GM12878 (cell line): Measurements from ENCODE around the gene GLRA1.
"Not testable (repeated sequence)": the region's sequence is repeated elsewhere in the genome, so short reads cannot be mapped to it uniquely, and the experiment has no call there.

Experiments
- CHD2 ChIP-seq: IDR thresholded peaks from 2 replicates; pipeline ENCODE4 v1.6.1; 2011; ENCODE audit warnings: low read depth, low read length, improper control_type of control experiment, borderline replicate concordance
- EP300 ChIP-seq, 2 experiments: fragments of 150-350 bp in 1 of 2; IDR thresholded peaks; 2 replicates each; pipeline ENCODE4 v1.6.1; 2011 to 2012; ENCODE audit warnings: low read depth in 2 of 2, low read length in 2 of 2, borderline replicate concordance in 1 of 2, improper control_type of control experiment in 1 of 2, inconsistent platforms in 1 of 2; ENCODE audit not compliant: control insufficient read depth in 1 of 2
- FOXM1 ChIP-seq: IDR thresholded peaks from 2 replicates; pipeline ENCODE4 v1.6.1; 2012; ENCODE audit warnings: low read depth, mild to moderate bottlenecking, inconsistent platforms, low read length, moderate library complexity
- NFIC ChIP-seq: IDR thresholded peaks from 2 replicates; pipeline ENCODE4 v1.6.1; 2012; ENCODE audit warnings: low read depth, mild to moderate bottlenecking, inconsistent platforms, low read length, moderate library complexity
- PBX3 ChIP-seq: IDR thresholded peaks from 2 replicates; pipeline ENCODE4 v1.6.1; 2011; ENCODE audit warnings: mild to moderate bottlenecking, low read depth, low read length, moderate library complexity; ENCODE audit not compliant: insufficient replicate concordance
- SP1 ChIP-seq: IDR thresholded peaks from one replicate; pipeline ENCODE4 v1.6.1; 2011; ENCODE audit warnings: low read depth, low read length
- TAF1 ChIP-seq: IDR thresholded peaks from 2 replicates; pipeline ENCODE4 v1.6.1; 2011; ENCODE audit warnings: mild to moderate bottlenecking, low read depth, low read length, borderline replicate concordance
- USF1 ChIP-seq: IDR thresholded peaks from 2 replicates; pipeline ENCODE4 v1.6.1; 2011; ENCODE audit warnings: borderline replicate concordance, low read depth, mild to moderate bottlenecking, moderate library complexity, mixed read lengths, low read length; ENCODE audit not compliant: insufficient read depth; ENCODE audit errors: extremely low read length
- TF ChIP-seq, protein P1 (sequence below), 3 experiments: IDR thresholded peaks in 2 of 3; conservative IDR thresholded peaks in 1 of 3; 2 replicates each; pipeline ENCODE4 v1.5.1; 2011; ENCODE audit warnings: low read depth in 3 of 3, low read length in 3 of 3, mild to moderate bottlenecking in 3 of 3, control low read depth in 2 of 3, moderate library complexity in 2 of 3, inconsistent platforms in 1 of 3, mixed read lengths in 1 of 3; ENCODE audit not compliant: control insufficient read depth in 2 of 3, insufficient read depth in 1 of 3; ENCODE audit errors: extremely low read depth in 1 of 3

DNA sequence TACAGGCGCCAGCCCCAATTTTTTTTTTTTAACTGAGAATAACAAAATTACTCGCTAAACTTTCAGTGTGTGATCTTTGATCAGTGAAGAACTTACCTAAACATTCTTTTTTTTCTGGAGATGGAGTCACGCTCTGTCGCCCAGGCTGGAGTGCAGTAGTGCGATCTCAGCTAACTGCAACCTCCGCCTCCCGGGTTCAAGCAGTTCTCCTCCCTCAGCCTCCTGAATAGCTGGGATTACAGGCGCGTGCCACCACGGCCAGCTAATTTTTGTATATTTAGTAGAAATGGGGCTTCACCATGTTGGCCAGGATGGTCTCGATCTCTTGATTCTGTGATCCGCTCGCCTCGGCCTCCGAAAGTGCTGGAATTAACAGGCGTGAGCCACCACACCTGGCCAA, 141.0 kb downstream of the GLRA1 start:
- not testable (repeated sequence) for TF ChIP-seq NFIC; FOXM1; USF1; CHD2; EP300 (IDR thresholded peaks at IDR 0.05; ENCODE audit: borderline replicate concordance in 1 of 2, control insufficient read depth in 1 of 2, low read depth in 2 of 2, low read length in 2 of 2); TAF1; SP1; PBX3
- TF ChIP-seq, protein P1, sequence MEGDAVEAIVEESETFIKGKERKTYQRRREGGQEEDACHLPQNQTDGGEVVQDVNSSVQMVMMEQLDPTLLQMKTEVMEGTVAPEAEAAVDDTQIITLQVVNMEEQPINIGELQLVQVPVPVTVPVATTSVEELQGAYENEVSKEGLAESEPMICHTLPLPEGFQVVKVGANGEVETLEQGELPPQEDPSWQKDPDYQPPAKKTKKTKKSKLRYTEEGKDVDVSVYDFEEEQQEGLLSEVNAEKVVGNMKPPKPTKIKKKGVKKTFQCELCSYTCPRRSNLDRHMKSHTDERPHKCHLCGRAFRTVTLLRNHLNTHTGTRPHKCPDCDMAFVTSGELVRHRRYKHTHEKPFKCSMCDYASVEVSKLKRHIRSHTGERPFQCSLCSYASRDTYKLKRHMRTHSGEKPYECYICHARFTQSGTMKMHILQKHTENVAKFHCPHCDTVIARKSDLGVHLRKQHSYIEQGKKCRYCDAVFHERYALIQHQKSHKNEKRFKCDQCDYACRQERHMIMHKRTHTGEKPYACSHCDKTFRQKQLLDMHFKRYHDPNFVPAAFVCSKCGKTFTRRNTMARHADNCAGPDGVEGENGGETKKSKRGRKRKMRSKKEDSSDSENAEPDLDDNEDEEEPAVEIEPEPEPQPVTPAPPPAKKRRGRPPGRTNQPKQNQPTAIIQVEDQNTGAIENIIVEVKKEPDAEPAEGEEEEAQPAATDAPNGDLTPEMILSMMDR (IDR thresholded peaks at IDR 0.05 in 2 of 3, conservative IDR thresholded peaks at IDR 0.05 in 1 of 3; ENCODE audit: control insufficient read depth in 2 of 3, extremely low read depth in 1 of 3, insufficient read depth in 1 of 3, low read depth in 3 of 3, low read length in 3 of 3), result not testable (repeated sequence)
